GM12892 (cell line): Measurements from ENCODE around the gene RPL23.
A peak's percentile ranks its signal among the peaks of the same experiment; 100 is the strongest.

Experiments used
- DNase-seq: peaks from one replicate; pipeline ENCODE4 v3.0.0; 2011; ENCODE audit not compliant: insufficient read length
- FAIRE-seq: peaks from 2 replicates; lab custom pipeline; 2011; peaks lifted over from hg19 to GRCh38; lab: Jason Lieb, UNC
- POLR2A ChIP-seq: IDR thresholded peaks from 2 replicates; pipeline ENCODE4 v1.6.1; 2011; ENCODE audit warnings: low read depth, low read length, control low read depth
- POLR2AphosphoS5 ChIP-seq: IDR thresholded peaks from 2 replicates; pipeline ENCODE4 v1.6.1; 2011; ENCODE audit warnings: low read depth, low read length, control low read depth
- TAF1 ChIP-seq: IDR thresholded peaks from 2 replicates; pipeline ENCODE4 v1.6.1; 2011; ENCODE audit warnings: low read depth, mild to moderate bottlenecking, control low read depth, low read length, borderline replicate concordance

RPL23 gene

GRCh38 chr17:38881600-38882191, 28.2 kb upstream of the RPL23 start:
- DNase-seq (no peak), FAIRE-seq (no peak)
- TF ChIP-seq POLR2A (no peak), POLR2AphosphoS5 (no peak), TAF1 (no peak)

GRCh38 chr17:38879878-38880665, 26.6 kb upstream of the RPL23 start:
- FAIRE-seq (no peak), DNase-seq (no peak)
- TF ChIP-seq POLR2A (no peak), TAF1 (no peak), POLR2AphosphoS5 (no peak)

- FAIRE-seq (no peak), DNase-seq (no peak)
- TF ChIP-seq POLR2AphosphoS5 (no peak), TAF1 (no peak), POLR2A (no peak)
These were observed 23.8 kb upstream of the RPL23 start for GRCh38 chr17:38877130-38877851.

GRCh38 chr17:38875477-38876075, 22.1 kb upstream of the RPL23 start:
- FAIRE-seq (no peak), DNase-seq (no peak)
- no peak for TF ChIP-seq TAF1
- no peak for TF ChIP-seq POLR2AphosphoS5
- TF ChIP-seq POLR2A, result no peak

- DNase-seq (no peak), FAIRE-seq (no peak)
- TF ChIP-seq POLR2A, result no peak
- TF ChIP-seq TAF1, result no peak
- no peak for TF ChIP-seq POLR2AphosphoS5
These were observed 21.2 kb upstream of the RPL23 start for GRCh38 chr17:38874505-38875400.

- FAIRE-seq (no peak), DNase-seq (no peak)
- TF ChIP-seq TAF1 (no peak), POLR2AphosphoS5 (no peak), POLR2A (no peak)
These were observed 20.3 kb upstream of the RPL23 start for GRCh38 chr17:38873640-38874380.

- TF ChIP-seq POLR2AphosphoS5 (no peak), TAF1 (no peak), POLR2A (no peak)
- FAIRE-seq (no peak), DNase-seq (no peak)
These were observed 19.3 kb upstream of the RPL23 start for GRCh38 chr17:38872671-38873385.

- DNase-seq, result no peak
- peak; percentile 70 for FAIRE-seq
- TF ChIP-seq POLR2AphosphoS5 (no peak), POLR2A (no peak), TAF1 (no peak)
These were observed 18.5 kb upstream of the RPL23 start for GRCh38 chr17:38872027-38872511.

GRCh38 chr17:38871247-38872015, 17.9 kb upstream of the RPL23 start:
- no peak for DNase-seq
- TF ChIP-seq POLR2A, result 0 out of 2 replicates have a peak, but pooled peaks have one; percentile 22
- TF ChIP-seq POLR2AphosphoS5, result no peak
- no peak for TF ChIP-seq TAF1
- peak; percentile 91 for FAIRE-seq
